ENCODE measurements around the gene CCDC85C. TPM values are rescaled to one million over a fixed set of nuclear protein-coding genes. Genes with fewer than 3 reads are reported as not detected.

The CCDC85C gene
- total and polyA plus RNA-seq, 2 of the 8 experiments (the other 6 are each of a cell fraction or from before 2014, with no cell fraction given): 16.8 to 35.8 TPM

- H3K27ac ChIP-seq (ENCODE audit: low read depth, low read length): no peak overlapping the region; the same call in 1 of the 2 replicates
- H3K9ac ChIP-seq (replicated peaks in 1 of 4; ENCODE audit: extremely low read depth in 1 of 4, low read depth in 3 of 4, low read length in 3 of 4): no peak overlapping the region
- CTCF ChIA-PET (ENCODE audit: partially characterized antibody): interaction anchor here (0.6 to 1.8 kb wide), 6 partner anchors 14 to 85 kb away, joined by 3 to 12 read pairs (median 3); no protein-coding TSS in a partner anchor
- H2BK120ac ChIP-seq (replicated peaks; ENCODE audit: low read depth, low read length): no peak overlapping the region
- H3K4me1 ChIP-seq (replicated peaks in 1 of 4; ENCODE audit: control insufficient read depth in 3 of 4, insufficient read depth in 4 of 4, low read length in 3 of 4): peaks cover 0 to 50% (median 34%) of the 10 kb centered on the region in 4 experiments; a peak in 6 of 7 replicates
- H3K79me1 ChIP-seq (ENCODE audit: low read depth, low read length): peaks cover 39% of the 10 kb centered on the region
- peak overlapping the region; percentile 78; the same call in 1 of the 2 replicates for H2BK5ac ChIP-seq (ENCODE audit: low read depth, low read length)
- no peak overlapping the region for H3K4me2 ChIP-seq (ENCODE audit: insufficient read depth in 1 of 2, low read depth in 2 of 2, low read length in 2 of 2)
- H3K79me2 ChIP-seq (ENCODE audit: control insufficient read depth in 1 of 2, insufficient read depth in 2 of 2, low read length in 2 of 2): peaks cover 0 to 64% of the 10 kb centered on the region in 2 experiments; a peak in 2 of 4 replicates
- H3K27me3 ChIP-seq (replicated peaks in 1 of 4; ENCODE audit: control insufficient read depth in 3 of 4, extremely low read depth in 1 of 4, insufficient read depth in 3 of 4, low read length in 3 of 4): no peaks in the 10 kb centered on the region
- no peak overlapping the region for H3K14ac ChIP-seq (ENCODE audit: insufficient read length)
- no peak overlapping the region for H3K56ac ChIP-seq (replicated peaks; ENCODE audit: insufficient read length, low read depth, low read length)
- no peak overlapping the region; the same call in 1 of the 2 replicates for H2BK20ac ChIP-seq (ENCODE audit: low read length)
- WGBS, 2 experiments (ENCODE audit: extremely low coverage in 1 of 2, insufficient coverage in 1 of 2, insufficient read length in 1 of 2, insufficient replicate concordance in 2 of 2, low coverage in 1 of 2, low lambda C conversion rate in 2 of 2, missing lambda C conversion rate in 1 of 2): 76% methylated on average over 9 of the region's 11 CpGs; no CpG with 5 or more reads in 1 of the 2 experiments
- H2AK5ac ChIP-seq (ENCODE audit: low read depth, low read length): peak overlapping the region; percentile 25; the same call in 1 of the 2 replicates
- no peak overlapping the region; the same call in 1 of the 2 replicates for H4K8ac ChIP-seq (ENCODE audit: extremely low read depth, insufficient read depth, low read length)
- H4K20me1 ChIP-seq (replicated peaks in 1 of 2; ENCODE audit: control insufficient read depth in 1 of 2, insufficient read depth in 2 of 2, low read length in 2 of 2): peaks cover 10 to 30% of the 10 kb centered on the region in 2 experiments
- 0 out of 2 replicates have a peak overlapping the region, but pooled peaks have one; percentile 50 for H2BK12ac ChIP-seq (ENCODE audit: low read depth, low read length)
- POLR2A ChIA-PET (ENCODE audit: partially characterized antibody): interaction anchor here (1.0 kb wide), 1 partner anchor 14 kb away, joined by 4 read pairs; no protein-coding TSS in a partner anchor
- H3K9me3 ChIP-seq (ENCODE audit: insufficient read depth in 2 of 2, low read depth in 1 of 2, low read length in 1 of 2): no peaks in the 10 kb centered on the region
- H3K4ac ChIP-seq (replicated peaks; ENCODE audit: insufficient read length, low read depth, low read length): no peak overlapping the region
- H3K4me3 ChIP-seq (ENCODE audit: extremely low read depth in 1 of 4, insufficient read depth in 2 of 4, low read depth in 3 of 4, low read length in 4 of 4): no peak overlapping the region
- DNase-seq (ENCODE audit: low read depth in 1 of 2, low spot score in 2 of 2) (no peak), FAIRE-seq (no peak)
- H3K23ac ChIP-seq (ENCODE audit: insufficient read length): no peak overlapping the region
- H3K23me2 ChIP-seq (ENCODE audit: low read depth, low read length): no peaks in the 10 kb centered on the region; the same call in 1 of the 2 replicates
- H2AFZ ChIP-seq (ENCODE audit: low read length): no peak overlapping the region
- H3K36me3 ChIP-seq (ENCODE audit: control insufficient read depth in 2 of 4, insufficient read depth in 4 of 4, low read length in 3 of 4): no peaks in the 10 kb centered on the region
- no peak overlapping the region for H4K91ac ChIP-seq (replicated peaks; ENCODE audit: insufficient read length, low read length)
- H2BK15ac ChIP-seq (ENCODE audit: low read length): no peak overlapping the region; the same call in 1 of the 2 replicates
- no peak overlapping the region for H4K5ac ChIP-seq (ENCODE audit: insufficient read length, low read depth, low read length)
- H3K18ac ChIP-seq (ENCODE audit: extremely low read depth, low read length): 0 out of 2 replicates have a peak overlapping the region, but pooled peaks have one; percentile 38
- TF ChIP-seq CTBP2 (IDR thresholded peaks at IDR 0.05; ENCODE audit: borderline replicate concordance, insufficient read depth, insufficient read length, low read length) (no peak), CHD2 (IDR thresholded peaks at IDR 0.05; ENCODE audit: low read length) (no peak), SP2 (IDR thresholded peaks at IDR 0.05; ENCODE audit: low read length) (no peak), RAD21 (IDR thresholded peaks at IDR 0.05 in 1 of 2, conservative IDR thresholded peaks at IDR 0.05 in 1 of 2; ENCODE audit: low read depth in 2 of 2, low read length in 2 of 2) (no peak), SP1 (IDR thresholded peaks at IDR 0.05; ENCODE audit: low read depth, low read length) (no peak), RNF2 (IDR thresholded peaks at IDR 0.05; ENCODE audit: borderline replicate concordance, low read depth, low read length, missing control alignments, poor library complexity, severe bottlenecking) (no peak), CHD1 (IDR thresholded peaks at IDR 0.05; ENCODE audit: low read depth, low read length) (no peak), TCF12 (IDR thresholded peaks at IDR 0.05; ENCODE audit: low read depth, low read length) (no peak), JUN (IDR thresholded peaks at IDR 0.05; ENCODE audit: low read depth, low read length) (no peak), FOSL1 (IDR thresholded peaks at IDR 0.05; ENCODE audit: insufficient read depth, low read depth, low read length) (no peak)
Measured at GRCh38 chr14:99579120-99579836, 24.7 kb downstream of the CCDC85C start.

Measured in H1 (cell line).